Parathyroid adenoma (tissue), 2 donors: ENCODE data around the gene CACNA1C.
A peak's percentile ranks its signal among the peaks of the same experiment; 100 is the strongest.

Source experiments
- H2AFZ ChIP-seq: fragments of 300-600 bp; sonication (generic); one replicate; pipeline ENCODE4 v1.7.0; 2017; ENCODE audit warnings: antibody characterized with exemption, mild to moderate bottlenecking
- H3K27ac ChIP-seq: fragments of 300-600 bp; sonication (generic); one replicate; pipeline ENCODE4 v1.7.0; 2017
- H3K27me3 ChIP-seq: fragments of 300-600 bp; sonication (generic); one replicate; pipeline ENCODE4 v1.7.0; 2017; ENCODE audit warnings: low read length; ENCODE audit not compliant: control insufficient read depth, insufficient read depth
- H3K36me3 ChIP-seq: fragments of 300-600 bp; sonication (generic); one replicate; pipeline ENCODE4 v1.7.0; 2017; ENCODE audit warnings: low read length; ENCODE audit not compliant: control insufficient read depth, insufficient read depth
- H3K4me1 ChIP-seq: fragments of 300-600 bp; sonication (generic); one replicate; pipeline ENCODE4 v1.7.0; 2017; ENCODE audit warnings: control low read depth
- H3K4me2 ChIP-seq: fragments of 300-600 bp; sonication (generic); one replicate; pipeline ENCODE4 v1.7.0; 2017; ENCODE audit warnings: low read length
- H3K4me3 ChIP-seq: fragments of 300-600 bp; sonication (generic); one replicate; pipeline ENCODE4 v1.7.0; 2017; ENCODE audit warnings: low read depth, low read length
- H3K79me2 ChIP-seq: fragments of 300-600 bp; sonication (generic); one replicate; pipeline ENCODE4 v1.7.0; 2017; ENCODE audit warnings: control low read depth
- H3K9ac ChIP-seq: fragments of 300-600 bp; sonication (generic); one replicate; pipeline ENCODE4 v1.7.0; 2017; ENCODE audit warnings: mild to moderate bottlenecking
- H3K9me3 ChIP-seq: fragments of 300-600 bp; sonication (generic); one replicate; pipeline ENCODE4 v1.7.0; 2017; ENCODE audit warnings: low read length; ENCODE audit not compliant: control insufficient read depth
- CTCF ChIP-seq: fragments of 300-600 bp; sonication (generic); IDR thresholded peaks from one replicate; pipeline ENCODE4 v1.7.0; 2017; ENCODE audit warnings: antibody characterized with exemption, mild to moderate bottlenecking
- donor health status: primary hyperparathyroidism.

Gene CACNA1C

DNA sequence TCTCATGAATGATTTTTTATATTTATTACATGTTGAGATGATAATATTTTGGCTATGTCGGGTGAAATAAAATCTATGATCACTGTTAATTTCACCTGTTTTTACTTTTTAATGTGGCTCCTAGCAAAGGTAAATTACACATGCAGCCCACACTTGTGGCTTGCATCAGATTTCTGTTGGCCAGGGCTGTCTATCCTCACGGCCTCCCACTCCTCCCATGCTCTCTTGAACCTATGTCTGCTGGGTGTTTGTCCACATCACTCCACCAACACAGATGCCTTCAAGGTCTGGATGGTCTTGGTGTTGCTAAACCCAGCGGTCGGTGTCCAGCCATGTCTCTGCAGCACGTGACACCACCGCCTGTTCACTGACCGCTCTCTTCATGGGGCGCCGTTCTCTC, 402.6 kb downstream of the CACNA1C start:
- Histone ChIP-seq H3K4me1 (no peaks in the 10 kb centered on the region), H3K9me3 (no peaks in the 10 kb centered on the region), H3K36me3 (no peaks in the 10 kb centered on the region), H3K4me3 (no peak overlapping the region), H3K79me2 (no peaks in the 10 kb centered on the region), H3K4me2 (no peak overlapping the region), H3K27me3 (no peaks in the 10 kb centered on the region), H3K9ac (no peak overlapping the region), H2AFZ (no peak overlapping the region), H3K27ac (no peak overlapping the region)
- TF ChIP-seq CTCF: no peak

- H3K27me3 ChIP-seq: no peaks in the 10 kb centered on the region
- no peaks in the 10 kb centered on the region for H3K36me3 ChIP-seq
- H3K27ac ChIP-seq: no peak overlapping the region
These were observed 403.5 kb downstream of the CACNA1C start for GRCh38 chr12:2456122-2456812.

GRCh38 chr12:2456813-2457186, 404.0 kb downstream of the CACNA1C start:
- H3K27me3 ChIP-seq: no peaks in the 10 kb centered on the region
- H3K4me1 ChIP-seq: no peaks in the 10 kb centered on the region
- no peak overlapping the region for H2AFZ ChIP-seq
- no peaks in the 10 kb centered on the region for H3K9me3 ChIP-seq
- no peak overlapping the region for H3K4me2 ChIP-seq
- TF ChIP-seq CTCF: no peak
- H3K4me3 ChIP-seq: no peak overlapping the region
- H3K27ac ChIP-seq: peak overlapping the region; percentile 63
- H3K36me3 ChIP-seq: no peaks in the 10 kb centered on the region
- H3K79me2 ChIP-seq: no peaks in the 10 kb centered on the region
- H3K9ac ChIP-seq: no peak overlapping the region

More at GRCh38 chr12:2456122-2456812, 403.5 kb downstream of the CACNA1C start:
- Histone ChIP-seq H3K79me2 (no peaks in the 10 kb centered on the region), H3K9ac (no peak overlapping the region), H3K4me2 (no peak overlapping the region), H3K4me1 (no peaks in the 10 kb centered on the region), H3K9me3 (no peaks in the 10 kb centered on the region), H3K4me3 (no peak overlapping the region), H2AFZ (no peak overlapping the region)
- TF ChIP-seq CTCF: no peak

- TF ChIP-seq CTCF: no peak
- Histone ChIP-seq H3K4me2 (no peak overlapping the region), H3K4me1 (no peaks in the 10 kb centered on the region), H2AFZ (no peak overlapping the region), H3K36me3 (no peaks in the 10 kb centered on the region), H3K4me3 (no peak overlapping the region), H3K9me3 (no peaks in the 10 kb centered on the region), H3K79me2 (no peaks in the 10 kb centered on the region), H3K9ac (no peak overlapping the region), H3K27me3 (no peaks in the 10 kb centered on the region), H3K27ac (peak overlapping the region; percentile 63)
These were observed 404.6 kb downstream of the CACNA1C start for GRCh38 chr12:2457215-2457932.
